ENCODE measurements around the gene FGR. TPM values are rescaled to one million over a fixed set of nuclear protein-coding genes. Genes with fewer than 3 reads are reported as not detected.
A peak's percentile ranks its signal among the peaks of the same experiment; 100 is the strongest.

Gene FGR
- total and polyA plus RNA-seq, 2 of the 13 experiments (the other 11 are each of a cell fraction or from before 2014, with no cell fraction given), result not detected

DNA sequence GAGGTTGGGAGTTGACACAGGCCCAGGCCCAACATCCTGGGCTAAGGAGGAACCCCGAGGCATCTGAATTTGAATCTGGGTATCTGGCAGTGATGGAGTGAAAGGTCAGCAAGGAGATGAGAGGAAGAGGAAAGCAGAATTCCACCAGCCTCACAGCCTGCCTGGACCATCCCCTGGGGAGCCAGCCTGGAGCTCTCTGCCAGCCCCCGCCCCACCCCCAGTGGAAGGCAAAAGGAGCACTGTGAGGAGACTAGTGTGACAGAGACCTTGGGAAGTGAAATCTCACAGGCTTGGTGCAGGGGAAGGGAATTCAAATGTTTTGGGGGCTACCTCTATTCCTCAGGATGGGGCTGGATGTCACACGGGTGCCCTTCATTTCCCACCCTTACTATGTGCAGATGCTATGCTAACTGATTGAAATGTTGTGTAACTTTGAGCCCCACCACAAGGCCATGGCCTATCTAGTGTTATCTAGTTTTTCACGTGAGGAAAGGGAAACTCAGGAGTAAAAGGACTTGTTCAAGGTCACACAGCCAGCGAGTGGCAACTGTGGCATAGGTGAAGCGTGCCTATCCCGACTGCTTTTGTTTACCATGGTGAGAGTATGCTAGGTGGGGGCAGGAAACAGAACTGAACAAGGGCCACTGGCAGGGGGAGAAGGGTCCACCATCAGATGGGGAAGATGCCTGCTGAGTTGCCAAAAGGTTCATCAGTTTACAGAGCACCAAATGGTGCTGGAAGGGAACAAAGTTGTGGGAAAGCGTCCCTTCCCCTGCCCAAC lies 60.8 kb downstream of the FGR start (continued):
- TF ChIP-seq SOX6 (IDR thresholded peaks at IDR 0.05) (no peak), SOX6 (CRISPR knock-in tag; IDR thresholded peaks at IDR 0.05) (peak; percentile 88)

- peak; percentile 46; the same call in 1 of the 2 replicates for TF ChIP-seq ZNF770 (CRISPR knock-in tag; IDR thresholded peaks at IDR 0.05)
- TF ChIP-seq SIX1 (CRISPR knock-in tag; IDR thresholded peaks at IDR 0.05; ENCODE audit: borderline replicate concordance), result no peak
- peak; percentile 23; the same call in 1 of the 2 replicates for TF ChIP-seq ZMYM3 (CRISPR knock-in tag; IDR thresholded peaks at IDR 0.05)
- TF ChIP-seq ZNF687 (CRISPR knock-in tag; IDR thresholded peaks at IDR 0.05), result peak; percentile 30; the same call in 1 of the 2 replicates
- TF ChIP-seq ZNF768 (CRISPR knock-in tag; IDR thresholded peaks at IDR 0.05), result peak; percentile 97
- H3K9ac ChIP-seq (ENCODE audit: insufficient read depth, low read depth, low read length), result peak overlapping the region; percentile 19; the same call in 1 of the 2 replicates
- ChIA-PET CTCF (ENCODE audit: low intra/inter-chr PET ratio, low total read pairs) (no interaction called here), POLR2A (interaction anchor here (1.2 to 4.5 kb wide), 7 partner anchors 10 to 34 kb away, joined by 3 to 48 read pairs (median 4); partner anchors contain the start of gene AHDC1)
- peaks cover 24% of the 10 kb centered on the region for H3K79me2 ChIP-seq (ENCODE audit: insufficient read depth, low read length)
- peak overlapping the region in 1 of 3 experiments; percentile 55; a peak in 1 of 6 replicates for H3K4me3 ChIP-seq (replicated peaks in 1 of 3; ENCODE audit: insufficient read depth in 1 of 3, low read depth in 2 of 3, low read length in 3 of 3)
- DNase-seq (ENCODE audit: low spot score) (no peak), FAIRE-seq (no peak), ATAC-seq (no peak; the same call in 2 of the 3 replicates)
- no TSS peak for BruUV-seq (replicated peaks)
- H4K20me1 ChIP-seq (ENCODE audit: insufficient read depth, low read length), result peaks cover 19% of the 10 kb centered on the region
- H3K4me1 ChIP-seq (ENCODE audit: insufficient read depth, low read length), result peaks cover 86% of the 10 kb centered on the region
- intact Hi-C loops (cut with micrococcal nuclease; ENCODE audit: unreplicated experiment), result loop anchor here (5.0 kb wide), 1 partner anchor 46 kb away; no protein-coding TSS in a partner anchor
- WGBS (ENCODE audit: low lambda C conversion rate), result 66% methylated on average over 14 of the region's 14 CpGs
- in situ Hi-C loops (cut with HindIII; ENCODE audit: extremely low pct_ligation_motif_present, low pct_unique_long_range_greater_than_20kb), result no loop called here
- H2AFZ ChIP-seq (ENCODE audit: low read length), result no peak overlapping the region
- H3K9me3 ChIP-seq (ENCODE audit: low read length), result no peaks in the 10 kb centered on the region
- H3K27me3 ChIP-seq (ENCODE audit: control insufficient read depth in 1 of 2, insufficient read depth in 2 of 2, low read length in 2 of 2), result no peaks in the 10 kb centered on the region
- peak overlapping the region; percentile 95 for H3K4me2 ChIP-seq (ENCODE audit: low read depth, low read length)
- no peaks in the 10 kb centered on the region for H3K36me3 ChIP-seq (replicated peaks in 1 of 2; ENCODE audit: control insufficient read depth in 1 of 2, insufficient read depth in 2 of 2, low read length in 2 of 2)
- H3K27ac ChIP-seq (ENCODE audit: extremely low read length, insufficient read depth, low read length), result peak overlapping the region; percentile 58
These were observed 62.1 kb downstream of the FGR start for GRCh38 chr1:27572679-27573426.
